ENCODE data around the gene RALGAPA1.
"Not testable (repeated sequence)": the region's sequence is repeated elsewhere in the genome, so short reads cannot be mapped to it uniquely, and the experiment has no call there.

Gene RALGAPA1

DNA sequence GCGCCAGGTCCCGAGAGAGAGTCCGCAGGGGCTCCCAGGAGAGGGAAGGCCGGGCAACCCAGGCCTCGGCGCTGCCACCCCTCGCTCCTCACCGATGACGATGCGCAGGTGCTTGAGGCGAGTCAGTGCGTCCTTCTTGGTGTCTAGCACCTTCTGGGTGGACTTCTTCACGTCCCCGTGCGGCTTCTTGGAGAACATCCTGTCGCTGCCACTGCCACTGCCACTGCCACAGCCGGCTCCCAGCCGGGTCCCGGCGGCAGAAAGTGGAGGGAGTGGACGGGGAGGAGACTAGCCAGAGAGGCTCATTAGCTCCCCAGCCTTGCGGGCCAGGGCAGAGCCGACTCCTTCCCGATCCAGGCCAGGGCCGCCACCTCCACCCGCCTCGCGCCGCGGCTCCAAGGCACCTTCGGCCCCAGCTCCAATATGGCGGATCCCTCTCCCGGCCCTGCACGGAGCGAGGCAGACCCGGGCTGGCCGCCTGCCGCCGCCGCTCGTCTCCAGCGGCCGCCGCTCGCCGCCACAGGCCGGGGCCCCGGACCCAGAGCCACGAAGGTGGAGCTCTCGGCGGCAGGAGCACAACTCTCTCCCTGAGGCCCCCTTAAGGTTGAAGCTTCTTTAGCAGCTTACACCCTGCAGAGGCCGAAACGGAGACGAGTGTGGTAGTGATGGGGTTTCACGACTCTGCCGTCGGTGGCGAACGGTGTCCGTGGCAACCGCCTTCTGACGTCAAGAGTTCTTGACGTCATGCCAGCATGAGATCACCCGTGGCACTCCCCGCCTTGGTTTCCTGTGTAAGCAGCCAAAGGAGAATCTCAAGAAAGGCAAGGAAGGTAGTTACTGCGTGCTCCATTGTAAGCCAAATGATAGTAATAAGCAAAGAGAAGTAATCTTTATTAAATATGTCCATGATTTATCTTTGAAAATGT is at the start of gene RALGAPA1:
RALGAPA1 (minus strand) TSS at position 658 of the 926 bp plus-strand sequence; CDS start at position 198, 460 bp downstream.
- DNase-seq: peak; percentile 90

DNA sequence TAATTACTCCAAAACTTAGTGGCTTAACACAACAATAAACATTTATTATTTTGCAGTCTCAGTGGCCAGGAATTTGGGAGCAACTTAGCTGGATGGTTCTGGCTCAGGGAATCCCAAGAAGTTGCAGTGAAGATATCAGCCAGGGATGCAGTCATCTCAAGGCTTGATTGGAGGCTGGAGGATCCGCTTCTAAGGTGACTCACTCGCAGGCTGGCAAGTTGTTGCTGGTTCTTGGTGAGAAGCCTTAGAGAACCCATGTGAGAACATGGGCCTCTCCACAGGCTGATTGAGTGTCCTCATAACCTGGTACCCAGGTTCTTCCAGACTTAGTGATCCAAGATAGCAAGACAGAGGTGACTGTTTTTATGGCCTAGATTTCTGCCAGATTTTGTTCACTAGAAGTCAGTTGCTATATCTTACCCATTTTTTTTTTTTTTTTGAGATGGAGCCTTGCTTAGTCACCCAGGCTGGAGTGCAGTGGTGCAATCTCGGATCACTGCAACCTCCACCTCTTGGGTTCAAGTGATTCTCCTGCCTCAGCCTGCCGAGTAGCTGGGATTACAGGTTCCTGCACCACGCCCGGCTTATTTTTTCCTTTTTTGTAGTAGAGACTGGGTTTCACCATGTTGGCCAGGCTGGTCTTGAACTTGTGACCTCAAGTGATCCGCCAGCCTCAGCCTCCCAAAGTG is 49.6 kb upstream of the RALGAPA1 start:
- DNase-seq: no peak

DNA sequence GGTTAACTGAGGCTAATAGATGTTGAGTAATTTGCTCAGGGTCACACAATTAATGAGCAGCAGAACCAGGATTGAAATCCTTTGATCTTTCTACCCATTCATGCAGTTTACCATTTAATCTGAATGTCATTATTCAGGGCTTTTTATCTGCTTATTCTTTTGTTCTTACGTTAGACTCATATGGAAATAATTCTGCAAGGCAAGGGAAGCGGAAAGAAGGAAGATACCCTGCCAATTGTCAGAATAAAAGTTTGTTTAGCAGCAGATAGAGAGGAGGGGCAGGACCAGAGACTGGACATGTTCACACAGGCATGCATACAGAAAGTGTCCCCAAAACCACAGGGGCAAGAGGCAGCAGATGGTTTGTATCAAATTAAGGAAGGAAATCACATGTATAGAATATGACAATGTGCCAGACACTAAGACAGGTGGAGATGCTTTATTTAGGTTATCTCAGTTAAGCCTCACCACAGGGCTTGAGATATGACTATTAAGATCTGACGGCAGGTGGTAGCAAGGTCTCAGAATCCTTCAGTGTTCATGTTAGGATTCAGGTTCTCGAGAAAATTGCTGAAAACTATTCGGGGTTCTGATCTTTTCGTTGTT is 46.9 kb upstream of the RALGAPA1 start:
- DNase-seq: no peak

DNA sequence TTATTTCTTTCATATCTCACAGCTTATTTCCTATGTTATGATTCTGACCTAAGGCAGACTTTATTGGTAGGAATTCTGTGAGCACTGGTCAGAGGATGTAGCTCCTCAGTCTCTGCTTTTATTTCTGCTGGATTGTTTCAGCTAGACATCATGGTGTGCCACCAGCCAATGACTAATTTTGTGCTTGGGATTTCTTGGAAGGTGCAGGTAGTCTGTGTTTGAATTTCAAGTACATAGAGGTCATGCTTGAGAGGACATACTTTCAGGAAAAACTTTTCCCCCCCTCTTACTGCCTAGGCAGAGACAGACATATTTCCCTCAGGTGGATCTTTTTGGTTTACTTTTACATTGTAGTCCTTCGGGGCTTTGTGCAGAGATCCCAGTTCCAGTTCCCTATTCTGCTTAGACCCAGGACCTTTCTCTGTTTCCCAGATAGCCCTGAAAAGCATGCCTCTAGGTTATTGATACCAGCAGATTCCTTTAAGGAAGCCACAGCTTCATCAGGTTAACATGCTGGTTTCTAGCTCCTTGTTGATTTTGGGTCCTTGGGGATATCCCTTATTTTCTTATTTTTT is 45.7 kb upstream of the RALGAPA1 start:
- no peak for DNase-seq

DNA sequence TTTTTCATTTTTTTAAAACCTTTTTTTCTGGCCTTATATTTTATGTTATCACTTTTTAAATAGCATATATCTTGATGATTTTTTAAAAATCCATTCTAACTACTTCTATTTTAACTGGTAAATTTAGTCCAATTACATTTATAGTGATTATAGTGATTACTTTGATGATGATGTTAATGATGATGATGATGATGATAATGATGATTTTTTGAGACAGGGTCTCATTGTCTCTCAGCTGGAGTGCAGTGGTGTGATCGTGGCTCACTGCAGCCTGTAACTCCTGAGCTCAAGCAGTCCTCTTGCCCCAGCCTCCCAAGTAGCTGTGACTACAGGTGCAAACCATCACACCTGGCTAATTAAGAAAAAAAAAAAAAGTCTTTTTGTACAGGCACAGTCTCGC is 44.1 kb upstream of the RALGAPA1 start:
- DNase-seq: no peak

DNA sequence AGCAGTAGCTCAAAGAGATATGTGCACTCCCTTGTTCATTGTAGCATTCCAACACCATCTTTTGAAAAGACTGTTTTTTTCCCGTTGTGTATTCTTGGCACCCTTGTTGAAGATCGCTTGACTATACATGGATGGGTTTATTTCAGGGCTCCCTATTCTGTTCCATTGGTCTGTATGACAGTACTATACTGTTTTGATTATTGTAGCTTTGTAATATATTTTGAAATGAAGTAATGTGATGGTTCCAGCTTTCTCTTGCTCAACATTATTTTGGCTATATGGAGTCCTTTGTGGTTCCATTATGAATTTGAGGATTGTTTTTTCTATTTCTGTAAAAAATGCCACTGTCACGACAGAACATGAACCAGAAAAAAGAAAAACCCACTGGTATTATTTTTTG is 42.7 kb upstream of the RALGAPA1 start:
- DNase-seq: no peak

DNA sequence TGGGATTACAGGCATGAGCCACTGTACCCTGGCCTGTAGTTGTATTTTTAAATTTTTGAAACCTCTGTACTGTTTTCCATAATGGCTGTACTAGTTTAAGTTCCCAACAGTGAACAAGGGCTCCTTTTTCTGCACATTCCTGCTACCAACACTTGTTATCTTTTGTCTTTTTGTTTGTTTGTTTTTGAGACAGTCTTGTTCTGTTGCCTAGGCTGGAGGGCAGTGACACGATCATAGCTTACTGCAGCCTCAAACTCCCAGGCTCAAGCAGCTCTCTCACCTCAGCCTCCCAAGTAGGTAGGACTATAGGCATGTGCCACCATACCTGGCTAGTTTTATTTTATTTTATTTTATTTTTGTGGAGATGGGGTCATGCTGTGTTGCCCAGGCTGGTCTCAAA is 40.0 kb upstream of the RALGAPA1 start:
- DNase-seq: no peak

DNA sequence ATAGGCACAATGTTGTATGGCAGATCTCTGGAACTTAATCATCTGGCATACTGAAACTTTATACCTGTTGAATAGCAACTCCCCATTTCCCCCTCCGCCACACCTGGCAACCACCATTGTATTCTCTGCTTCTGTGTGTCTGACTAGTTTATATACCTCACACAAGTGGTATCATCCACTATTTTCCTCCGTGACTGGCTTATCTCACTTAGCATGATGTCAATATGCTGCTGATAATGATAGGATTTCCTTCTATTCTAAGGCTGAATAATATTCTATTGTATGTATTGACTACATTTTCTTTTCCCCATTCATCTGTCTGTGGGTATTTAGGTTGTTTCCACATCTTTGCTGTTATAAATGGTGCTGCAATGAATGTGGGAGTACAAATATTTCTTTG is 38.5 kb upstream of the RALGAPA1 start:
- DNase-seq: no peak

DNA sequence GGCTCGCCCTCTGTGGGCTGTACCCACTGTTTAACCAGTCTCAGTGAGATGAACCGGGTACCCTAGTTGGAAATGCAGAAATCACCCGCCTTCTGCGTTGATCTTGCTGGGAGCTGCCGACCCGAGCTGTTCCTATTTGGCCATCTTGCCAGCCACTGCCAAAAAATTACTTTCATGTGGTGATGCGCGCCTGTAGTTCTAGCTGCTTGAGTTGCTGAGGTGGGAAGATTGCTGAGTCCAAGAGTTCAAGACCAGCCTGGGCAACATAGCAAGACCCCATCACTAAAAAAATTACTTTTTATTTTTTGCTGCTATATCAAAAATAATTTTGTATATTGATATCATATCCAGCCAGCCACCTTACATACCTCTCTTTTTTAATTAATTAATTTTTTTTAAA is 35.4 kb upstream of the RALGAPA1 start:
- no peak for DNase-seq

DNA sequence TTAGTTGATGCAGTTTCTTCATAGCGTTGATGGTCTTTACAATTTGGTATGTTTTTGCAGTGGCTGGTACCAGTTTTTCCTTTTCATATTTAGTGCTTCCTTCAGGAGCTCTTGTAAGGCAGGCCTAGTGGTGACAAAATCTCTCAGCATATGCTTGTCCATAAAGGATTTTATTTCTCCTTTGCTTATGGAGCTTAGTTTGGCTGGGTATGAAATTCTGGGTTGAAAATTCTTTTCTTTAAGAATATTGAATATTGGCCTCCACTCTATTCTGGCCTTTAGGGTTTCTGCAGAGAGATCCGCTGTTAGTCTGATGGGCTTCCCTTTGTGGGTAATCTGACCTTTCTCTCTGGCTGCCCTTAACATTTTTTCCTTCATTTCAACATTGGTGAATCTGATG is 33.1 kb upstream of the RALGAPA1 start:
- not testable (repeated sequence) for DNase-seq

DNA sequence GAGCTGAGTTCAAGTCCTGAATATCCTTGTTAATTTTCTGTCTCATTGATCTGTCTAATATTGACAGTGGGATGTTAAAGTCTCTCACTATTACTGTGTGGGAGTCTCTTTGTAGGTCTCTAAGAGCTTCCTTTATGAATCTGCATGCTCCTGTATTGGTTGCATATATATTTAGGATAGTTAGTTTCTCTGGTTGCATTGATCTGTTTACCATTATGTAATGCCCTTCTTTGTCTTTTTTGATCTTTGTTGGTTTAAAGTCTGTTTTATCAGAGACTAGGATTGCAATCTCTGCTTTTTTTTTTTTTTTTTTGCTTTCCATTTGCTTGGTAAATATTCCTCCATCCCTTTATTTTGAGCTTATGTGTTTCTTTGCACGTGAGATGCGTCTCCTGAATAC is 32.6 kb upstream of the RALGAPA1 start:
- not testable (repeated sequence) for DNase-seq

DNA sequence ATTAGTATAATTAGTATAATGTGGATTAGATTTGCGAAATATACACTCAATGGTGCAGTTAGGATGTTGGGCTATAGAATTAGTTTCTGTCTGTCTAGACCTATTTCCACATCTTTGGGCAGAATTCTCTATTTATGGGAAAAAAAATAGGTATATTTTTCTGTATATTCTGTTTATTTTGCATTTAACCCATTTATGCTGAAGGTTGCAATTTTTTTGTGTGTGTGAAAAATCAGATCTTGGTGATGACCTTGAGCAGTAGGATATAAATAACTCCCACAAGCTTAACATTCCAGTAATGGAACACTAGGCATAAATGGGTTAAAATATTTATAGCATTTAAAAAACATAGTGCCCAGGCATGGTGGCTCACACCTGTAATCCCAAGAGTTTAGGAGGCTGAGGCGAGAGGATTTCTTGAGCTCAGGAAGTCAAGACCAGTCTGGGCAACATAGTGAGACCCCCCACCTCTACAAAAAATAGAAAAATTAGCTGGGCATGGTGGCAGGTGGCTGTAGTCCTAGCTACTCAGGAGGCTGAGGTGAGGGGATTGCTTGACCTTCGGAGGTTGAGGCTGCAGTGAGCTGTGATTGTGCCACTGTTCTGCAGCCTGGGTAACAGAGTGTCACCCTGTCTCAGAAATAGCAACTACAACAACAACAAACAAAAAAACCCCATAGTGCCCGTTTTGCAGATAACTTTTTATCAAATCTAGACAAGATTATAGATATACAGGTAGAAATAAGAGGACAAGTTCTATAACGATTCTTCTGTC is 26.3 kb upstream of the RALGAPA1 start:
- no peak for DNase-seq

DNA sequence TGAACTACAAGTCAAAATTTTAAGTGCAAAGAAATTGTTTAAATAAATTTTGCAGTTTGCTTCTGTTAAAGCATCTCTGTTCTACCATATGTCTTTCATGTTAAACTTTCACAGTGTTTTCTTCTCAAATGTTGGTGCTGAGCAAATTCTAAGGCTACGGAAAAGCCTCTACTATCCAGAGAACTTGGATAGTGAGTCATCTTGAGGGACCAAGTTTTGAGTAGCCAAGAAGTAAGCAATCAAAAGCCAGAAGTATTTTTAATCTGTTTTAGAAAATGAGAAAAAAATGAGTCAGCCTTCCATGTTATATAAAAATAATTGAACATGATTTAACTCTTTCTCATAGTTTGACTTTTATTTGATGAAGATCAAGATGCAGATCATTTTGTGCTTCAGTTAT is 20.4 kb upstream of the RALGAPA1 start:
- DNase-seq: no peak

DNA sequence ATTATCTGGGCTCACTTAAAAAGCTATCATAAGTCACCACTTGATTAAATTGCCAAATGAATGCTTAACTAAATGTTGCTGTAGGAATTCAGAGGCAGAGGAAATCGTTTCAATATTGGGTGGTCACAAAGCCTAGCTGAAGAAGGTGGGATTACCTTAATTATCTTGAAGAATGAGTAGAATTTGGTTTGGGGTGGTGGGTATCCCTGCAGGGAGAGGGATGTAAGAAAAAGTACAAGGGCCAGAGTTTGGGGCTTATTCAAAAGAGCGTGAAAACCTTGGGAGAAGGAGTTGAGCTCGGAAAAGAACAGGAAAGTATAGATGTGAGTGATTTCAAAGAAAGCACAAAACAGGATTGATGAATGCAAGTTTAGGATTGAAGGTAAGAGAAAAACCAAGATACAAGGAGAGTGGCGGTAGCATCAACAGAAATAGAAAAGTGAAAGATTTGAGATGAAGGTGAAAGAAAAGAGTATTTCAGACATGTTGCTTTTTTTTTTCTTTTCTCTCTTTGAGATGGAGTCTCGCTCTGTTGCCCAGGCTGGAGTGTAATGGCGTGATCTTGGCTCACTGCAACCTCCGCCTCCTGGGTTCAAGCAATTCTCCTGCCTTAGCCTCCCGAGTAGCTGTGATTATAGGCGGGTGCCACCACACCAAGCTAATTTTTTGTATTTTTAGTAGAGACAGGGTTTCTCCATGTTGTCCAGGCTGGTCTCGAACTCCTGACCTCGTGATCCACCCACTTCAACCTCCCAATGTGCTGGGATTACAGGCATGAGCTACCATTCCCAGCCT is 18.8 kb upstream of the RALGAPA1 start:
- DNase-seq: no peak

DNA sequence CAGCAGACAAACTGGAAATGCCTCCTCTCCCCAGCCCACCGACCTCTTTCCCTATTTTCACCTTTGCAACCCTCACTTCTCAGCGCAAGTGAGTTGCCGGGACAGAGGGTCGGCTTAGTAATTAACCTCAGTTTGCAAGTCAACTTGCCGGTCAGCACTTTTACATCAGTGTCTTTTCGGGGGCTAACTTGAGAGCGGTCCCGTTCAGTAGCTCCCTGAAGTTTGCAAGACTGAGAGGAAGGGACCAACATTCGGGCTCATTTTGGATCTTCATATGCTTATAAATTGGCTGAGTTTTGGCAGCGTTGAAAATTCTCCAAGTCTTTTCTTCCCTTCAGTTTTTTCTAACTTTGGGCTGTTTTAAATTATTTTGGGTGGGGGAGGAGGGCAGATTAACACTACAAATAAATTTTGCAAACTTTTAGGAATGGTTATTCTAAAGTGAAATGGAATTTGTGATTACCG is 17.9 kb upstream of the RALGAPA1 start:
- DNase-seq: no peak

DNA sequence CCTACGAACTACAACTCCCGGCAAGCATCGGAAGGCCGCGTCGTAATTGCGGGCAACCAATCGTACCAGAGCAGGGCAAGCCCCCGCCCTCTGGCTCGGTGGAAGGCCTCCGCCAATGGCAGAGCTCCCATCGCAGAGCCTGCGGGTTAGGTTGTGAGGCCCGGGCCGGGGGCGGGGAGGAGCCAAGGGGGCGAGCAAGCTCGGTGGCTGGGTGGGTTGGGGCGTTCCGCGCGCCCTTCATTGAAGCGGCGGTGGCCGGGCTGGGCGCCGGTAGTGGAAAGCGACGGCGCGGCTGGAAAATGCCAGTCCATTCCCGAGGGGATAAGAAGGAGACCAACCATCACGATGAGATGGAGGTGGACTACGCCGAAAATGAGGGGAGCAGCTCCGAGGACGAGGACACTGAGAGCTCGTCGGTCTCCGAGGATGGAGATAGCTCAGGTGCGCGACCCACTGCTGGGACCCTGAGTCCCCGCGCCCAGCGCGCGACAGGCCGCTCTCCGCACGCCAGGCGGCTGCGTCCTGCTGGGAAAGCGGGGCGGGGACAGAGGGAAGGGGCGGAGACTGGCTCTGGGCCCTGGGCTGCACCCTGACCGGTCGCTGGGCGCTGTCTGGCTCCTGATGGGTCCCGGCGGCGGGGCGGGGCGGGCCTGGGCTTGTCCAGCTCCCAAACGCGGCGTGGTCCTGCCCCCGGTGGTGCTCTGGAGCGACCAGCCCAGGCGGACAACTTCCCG is 17.3 kb upstream of the RALGAPA1 start, which contains the start of gene BRMS1L:
BRMS1L (plus strand) TSS at position 121 of the 734 bp plus-strand sequence; CDS start at position 300, 179 bp downstream.
- DNase-seq: peak; percentile 96 to 98

DNA sequence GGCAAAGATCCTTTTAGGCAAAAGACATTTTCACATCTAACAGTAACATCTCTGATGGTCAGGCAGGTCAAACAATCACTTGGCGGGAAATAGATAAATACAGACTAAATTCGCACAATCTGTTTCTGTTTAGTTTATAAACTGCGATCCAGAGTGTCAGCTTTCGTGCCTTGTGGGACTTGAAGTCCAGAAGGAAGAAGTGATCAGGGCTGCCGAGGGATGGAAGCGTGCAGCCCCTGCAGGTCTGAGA is 16.8 kb upstream of the RALGAPA1 start:
- DNase-seq: no peak

DNA sequence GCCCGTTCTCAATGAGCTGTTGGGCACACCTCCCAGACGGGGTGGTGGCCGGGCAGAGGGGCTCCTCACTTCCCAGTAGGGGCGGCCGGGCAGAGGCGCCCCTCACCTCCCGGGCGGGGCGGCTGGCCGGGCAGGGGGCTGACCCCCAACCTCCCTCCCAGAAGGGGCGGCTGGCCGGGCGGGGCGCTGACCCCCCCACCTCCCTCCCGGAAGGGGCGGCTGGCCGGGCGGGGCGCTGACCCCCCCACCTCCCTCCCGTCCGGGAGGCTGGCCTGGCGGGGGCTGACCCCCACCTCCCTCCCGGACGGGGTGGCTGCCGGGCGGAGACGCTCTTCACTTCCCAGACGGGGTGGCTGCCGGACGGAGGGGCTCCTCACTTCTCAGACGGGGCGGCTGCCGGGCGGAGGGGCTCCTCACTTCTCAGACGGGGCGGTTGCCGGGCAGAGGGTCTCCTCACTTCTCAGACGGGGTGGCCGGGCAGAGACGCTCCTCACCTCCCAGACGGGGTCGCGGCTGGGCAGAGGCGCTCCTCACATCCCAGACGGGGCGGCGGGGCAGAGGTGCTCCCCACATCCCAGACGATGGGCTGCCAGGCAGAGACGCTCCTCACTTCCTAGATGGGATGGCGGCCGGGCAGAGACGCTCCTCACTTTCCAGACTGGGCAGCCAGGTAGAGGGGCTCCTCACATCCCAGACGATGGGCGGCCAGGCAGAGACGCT is 15.5 kb upstream of the RALGAPA1 start:
- not testable (repeated sequence) for DNase-seq

DNA sequence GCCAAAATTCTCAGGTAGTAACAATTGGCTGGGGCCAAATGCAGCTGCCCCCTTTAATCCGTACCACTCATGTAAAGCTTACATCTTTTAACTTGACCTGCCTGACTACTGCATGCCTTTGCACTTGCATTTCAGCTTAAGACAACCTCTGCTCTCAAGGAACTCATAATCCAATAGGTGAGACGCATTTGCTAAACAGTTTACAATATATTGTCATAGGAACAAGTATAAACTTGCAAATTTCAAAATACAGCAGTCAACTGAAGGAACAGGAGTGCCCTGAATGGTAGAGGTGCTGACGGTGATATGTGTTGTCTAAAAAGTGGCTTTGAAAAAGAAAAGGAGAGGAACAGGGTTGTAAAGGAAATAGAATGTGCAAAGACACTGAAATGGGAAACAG is 13.4 kb upstream of the RALGAPA1 start:
- no peak for DNase-seq

All from activated CD4-positive, alpha-beta T cell treated with anti-CD3 and anti-CD28 coated beads, Interleukin-2, amount 50 U/mL, for 48 hours (primary cell).